Measurements from ENCODE around the gene INTS15. TPM values are rescaled to one million over a fixed set of nuclear protein-coding genes. Genes with fewer than 3 reads are reported as not detected.

Gene INTS15
- total RNA-seq, 1 experiment from 2014 or later: 22.7 TPM

GRCh38 chr7:6642861-6643640 is 53.2 kb downstream of the INTS15 start:
- Histone ChIP-seq H3K9me2 (replicated peaks; ENCODE audit: low read length) (no peaks in the 10 kb centered on the region), H3K4me3 (ENCODE audit: low read length) (no peak overlapping the region), H2AFZ (ENCODE audit: low read length) (no peak overlapping the region), H4K20me1 (ENCODE audit: low read length) (no peaks in the 10 kb centered on the region), H3F3A (ENCODE audit: low read length, unreplicated experiment) (no peaks in the 10 kb centered on the region), H3K36me3 (ENCODE audit: low read depth, low read length) (peaks cover 17% of the 10 kb centered on the region), H3K9me3 (ENCODE audit: low read length) (no peaks in the 10 kb centered on the region), H3K4me1 (ENCODE audit: insufficient read depth, low read length) (peaks cover 6% of the 10 kb centered on the region; the same call in 1 of the 2 replicates), H3K27me3 (ENCODE audit: low read length) (no peaks in the 10 kb centered on the region), H3K79me2 (ENCODE audit: low read length) (peaks cover 30% of the 10 kb centered on the region), H3K4me2 (ENCODE audit: low read length) (no peak overlapping the region), H3K9ac (ENCODE audit: low read length) (no peak overlapping the region), H3K27ac (ENCODE audit: low read length) (no peak overlapping the region)
- CTCF ChIA-PET: no interaction called here
- no TSS peak for BruUV-seq (replicated peaks)
- intact Hi-C loops (cut with micrococcal nuclease): no loop called here
- DNase-seq (no peak), ATAC-seq (no peak)
- TF ChIP-seq EZH2phosphoT487 (IDR thresholded peaks at IDR 0.05; ENCODE audit: borderline replicate concordance, low read length): no peak
- no peak for TF ChIP-seq CTCF (conservative IDR thresholded peaks at IDR 0.05; ENCODE audit: low read depth, low read length)
- TF ChIP-seq EZH2 (IDR thresholded peaks at IDR 0.05; ENCODE audit: low read length, unreplicated experiment): no peak
- POLR2A ChIA-PET (ENCODE audit: unreplicated experiment): no interaction called here

GRCh38 chr7:6643915-6644625 is 54.2 kb downstream of the INTS15 start:
- no peaks in the 10 kb centered on the region for H3K9me2 ChIP-seq (replicated peaks; ENCODE audit: low read length)
- H4K20me1 ChIP-seq (ENCODE audit: low read length): no peaks in the 10 kb centered on the region
- H2AFZ ChIP-seq (ENCODE audit: low read length): no peak overlapping the region
- intact Hi-C loops (cut with micrococcal nuclease): no loop called here
- H3K9ac ChIP-seq (ENCODE audit: low read length): no peak overlapping the region
- H3K4me1 ChIP-seq (ENCODE audit: insufficient read depth, low read length): no peaks in the 10 kb centered on the region
- H3K27me3 ChIP-seq (ENCODE audit: low read length): no peaks in the 10 kb centered on the region
- H3F3A ChIP-seq (ENCODE audit: low read length, unreplicated experiment): no peaks in the 10 kb centered on the region
- TF ChIP-seq CTCF (conservative IDR thresholded peaks at IDR 0.05; ENCODE audit: low read depth, low read length) (no peak), EZH2phosphoT487 (IDR thresholded peaks at IDR 0.05; ENCODE audit: borderline replicate concordance, low read length) (no peak), EZH2 (IDR thresholded peaks at IDR 0.05; ENCODE audit: low read length, unreplicated experiment) (no peak)
- H3K79me2 ChIP-seq (ENCODE audit: low read length): peaks cover 20% of the 10 kb centered on the region
- no peak overlapping the region for H3K4me2 ChIP-seq (ENCODE audit: low read length)
- DNase-seq (no peak), ATAC-seq (no peak)
- BruUV-seq (replicated peaks): no TSS peak
- H3K36me3 ChIP-seq (ENCODE audit: low read depth, low read length): peaks cover 21% of the 10 kb centered on the region
- H3K27ac ChIP-seq (ENCODE audit: low read length): no peak overlapping the region
- POLR2A ChIA-PET (ENCODE audit: unreplicated experiment): no interaction called here
- CTCF ChIA-PET: no interaction called here
- H3K9me3 ChIP-seq (ENCODE audit: low read length): no peaks in the 10 kb centered on the region
- H3K4me3 ChIP-seq (ENCODE audit: low read length): no peak overlapping the region

- no TSS peak for BruUV-seq (replicated peaks)
- no peak for ATAC-seq
- H3F3A ChIP-seq (ENCODE audit: low read length, unreplicated experiment): no peaks in the 10 kb centered on the region
- H4K20me1 ChIP-seq (ENCODE audit: low read length): no peaks in the 10 kb centered on the region
- H3K9ac ChIP-seq (ENCODE audit: low read length): no peak overlapping the region
- intact Hi-C loops (cut with micrococcal nuclease): no loop called here
- DNase-seq: no peak
- H3K36me3 ChIP-seq (ENCODE audit: low read depth, low read length): peaks cover 21% of the 10 kb centered on the region
- CTCF ChIA-PET: no interaction called here
- no peak overlapping the region for H3K27ac ChIP-seq (ENCODE audit: low read length)
- no peak overlapping the region for H3K4me3 ChIP-seq (ENCODE audit: low read length)
- peaks cover 13% of the 10 kb centered on the region for H3K79me2 ChIP-seq (ENCODE audit: low read length)
- no peaks in the 10 kb centered on the region for H3K9me2 ChIP-seq (replicated peaks; ENCODE audit: low read length)
- TF ChIP-seq CTCF (conservative IDR thresholded peaks at IDR 0.05; ENCODE audit: low read depth, low read length) (no peak), EZH2 (IDR thresholded peaks at IDR 0.05; ENCODE audit: low read length, unreplicated experiment) (no peak), EZH2phosphoT487 (IDR thresholded peaks at IDR 0.05; ENCODE audit: borderline replicate concordance, low read length) (no peak)
- POLR2A ChIA-PET (ENCODE audit: unreplicated experiment): no interaction called here
- H3K9me3 ChIP-seq (ENCODE audit: low read length): no peaks in the 10 kb centered on the region
- no peaks in the 10 kb centered on the region for H3K27me3 ChIP-seq (ENCODE audit: low read length)
- H3K4me1 ChIP-seq (ENCODE audit: insufficient read depth, low read length): no peaks in the 10 kb centered on the region
- no peak overlapping the region for H2AFZ ChIP-seq (ENCODE audit: low read length)
- H3K4me2 ChIP-seq (ENCODE audit: low read length): no peak overlapping the region
These were observed 54.9 kb downstream of the INTS15 start for GRCh38 chr7:6644728-6645127.

Data from PC-3 (cell line).